ENCODE results near the gene NAGA.

The NAGA gene

DNA sequence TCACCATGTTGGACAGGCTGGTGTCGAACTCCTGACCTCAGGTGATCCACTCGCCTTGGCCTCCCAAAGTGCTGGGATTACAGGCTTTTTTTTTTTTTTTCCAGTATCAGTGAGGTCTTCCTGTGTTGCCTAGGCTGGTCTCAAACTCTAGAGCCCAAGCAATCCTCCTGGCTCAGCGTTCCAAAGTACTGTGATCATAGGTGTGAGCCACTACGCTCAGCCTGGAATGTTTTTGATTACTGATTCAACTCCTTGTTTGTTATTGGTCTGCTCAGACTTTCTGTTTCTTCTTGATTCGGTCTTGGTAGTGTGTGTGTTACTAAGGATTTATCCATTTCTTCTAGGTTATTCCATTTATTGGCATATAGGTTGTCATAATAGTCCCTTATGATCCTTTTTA lies 31.3 kb downstream of the NAGA start:
- DNase-seq (ENCODE audit: low spot score) = no peak

- DNase-seq (ENCODE audit: low spot score) = no peak
Measured at GRCh38 chr22:42035256-42035655, 35.4 kb downstream of the NAGA start.

- DNase-seq (ENCODE audit: low spot score) = no peak
Measured at GRCh38 chr22:42033263-42034181, 37.1 kb downstream of the NAGA start.

GRCh38 chr22:42026705-42027104 lies 43.9 kb downstream of the NAGA start:
- DNase-seq (ENCODE audit: low spot score) = no peak

GRCh38 chr22:42025421-42025820 lies 45.2 kb downstream of the NAGA start:
- no peak for DNase-seq (ENCODE audit: low spot score)

DNA sequence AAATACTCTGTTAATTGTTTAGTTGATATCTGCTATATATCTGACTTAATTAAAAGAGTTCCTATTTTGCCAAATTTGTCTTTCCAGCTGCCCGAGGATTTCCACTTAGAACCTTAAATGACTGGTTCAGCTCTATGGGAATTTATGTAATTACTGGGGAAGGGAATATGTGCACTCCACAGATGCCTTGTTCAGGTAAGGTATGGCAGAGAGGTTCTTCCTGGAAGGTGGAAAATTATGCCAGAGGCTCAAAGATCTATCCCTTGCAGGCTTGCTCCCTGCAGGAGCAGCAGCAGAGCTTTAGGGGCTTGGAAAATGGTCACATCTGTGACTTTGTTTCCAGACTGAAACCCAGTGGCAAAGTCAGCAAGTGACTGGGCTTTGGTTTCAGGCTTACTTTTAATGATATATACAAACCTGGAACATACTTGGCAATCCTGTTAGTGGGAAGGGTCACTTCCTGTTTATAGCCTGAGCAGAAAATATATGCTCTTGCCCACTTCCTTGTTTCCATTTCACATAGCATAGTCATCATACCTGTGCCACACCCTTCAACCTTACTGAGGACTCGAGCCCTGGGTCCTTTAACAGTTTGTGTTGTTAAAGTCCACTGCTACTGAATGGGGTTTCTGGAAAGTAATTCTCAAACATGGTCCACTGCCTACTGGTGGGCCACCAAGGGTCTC lies 48.3 kb downstream of the NAGA start:
- peak; percentile 56 for DNase-seq (ENCODE audit: low spot score)

DNA sequence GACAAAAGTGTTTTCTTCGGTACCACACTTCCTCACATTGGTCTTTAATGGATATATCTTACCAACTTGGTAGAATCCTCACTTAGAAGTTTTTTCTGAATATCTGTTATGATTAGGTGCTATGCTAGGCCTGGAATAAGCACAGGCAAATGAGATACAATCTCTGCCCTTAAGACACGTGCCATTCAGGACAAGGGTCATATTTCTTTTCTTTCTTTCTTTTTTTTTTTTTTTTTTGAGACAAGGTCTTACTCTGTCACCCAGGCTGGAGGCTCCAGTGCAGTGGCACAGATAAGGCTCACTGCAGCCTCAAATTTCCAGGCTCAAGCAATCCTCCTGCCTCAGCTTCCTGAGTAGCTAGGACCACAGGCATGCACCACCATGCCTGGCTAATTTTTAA lies 49.0 kb downstream of the NAGA start:
- no peak for DNase-seq (ENCODE audit: low spot score)

DNA sequence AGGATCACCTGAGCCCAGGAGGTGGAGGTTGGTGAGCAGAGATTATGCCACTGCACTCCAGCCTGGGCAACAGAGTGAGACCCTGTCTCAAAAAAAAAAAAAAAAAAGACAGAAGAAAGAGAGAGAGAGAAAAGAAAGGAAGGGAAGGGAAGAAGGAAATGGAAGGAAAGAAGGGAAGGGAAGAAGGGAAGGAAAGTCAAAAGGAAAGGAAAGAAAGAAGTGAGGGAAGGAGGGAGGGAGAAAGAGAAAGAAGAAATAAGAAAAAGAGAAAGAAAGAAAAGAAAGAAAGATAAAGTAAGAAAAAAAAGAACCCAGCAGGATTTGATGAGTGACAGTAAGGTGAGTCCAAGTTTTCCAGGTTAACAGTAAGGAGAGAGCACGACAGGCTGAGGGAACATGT lies 52.4 kb downstream of the NAGA start:
- DNase-seq (ENCODE audit: low spot score) = no peak

- DNase-seq (ENCODE audit: low spot score) = no peak
Measured at GRCh38 chr22:42016111-42016510, 54.5 kb downstream of the NAGA start.

DNA sequence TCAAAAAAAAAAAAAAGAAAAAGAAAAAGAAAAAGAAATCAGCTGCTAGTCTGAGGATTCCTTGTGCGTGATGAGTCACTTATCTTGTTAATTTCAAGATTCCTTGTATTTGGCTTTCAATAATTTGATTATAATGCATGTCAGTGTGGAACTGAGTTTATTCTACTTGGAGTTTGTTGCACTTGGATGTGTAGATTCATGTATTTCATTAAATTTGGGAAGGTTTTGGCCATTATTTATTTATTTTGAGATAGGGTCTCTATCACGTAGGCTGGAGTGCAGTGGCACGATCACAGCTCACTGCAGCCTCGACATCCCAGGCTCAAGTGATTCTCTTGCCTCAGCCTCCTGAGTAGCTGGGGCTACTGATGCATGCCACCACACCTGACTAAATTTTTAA lies 57.2 kb downstream of the NAGA start:
- DNase-seq (ENCODE audit: low spot score) = no peak

- no peak for DNase-seq (ENCODE audit: low spot score)
Measured at GRCh38 chr22:42010778-42011177, 59.8 kb downstream of the NAGA start.

Measured in kidney tubule cell (primary cell).